NCI-H446 treated with DMSO at 0.1 percent for 48 hours (cell line): ENCODE data around the gene KLHDC7B.
"Not testable (repeated sequence)": the region's sequence is repeated elsewhere in the genome, so short reads cannot be mapped to it uniquely, and the experiment has no call there.

Experiments used
- DNase-seq: peaks from one replicate; lab custom pipeline; 2025; lab: John Stamatoyannopoulos, UW

KLHDC7B gene

DNA sequence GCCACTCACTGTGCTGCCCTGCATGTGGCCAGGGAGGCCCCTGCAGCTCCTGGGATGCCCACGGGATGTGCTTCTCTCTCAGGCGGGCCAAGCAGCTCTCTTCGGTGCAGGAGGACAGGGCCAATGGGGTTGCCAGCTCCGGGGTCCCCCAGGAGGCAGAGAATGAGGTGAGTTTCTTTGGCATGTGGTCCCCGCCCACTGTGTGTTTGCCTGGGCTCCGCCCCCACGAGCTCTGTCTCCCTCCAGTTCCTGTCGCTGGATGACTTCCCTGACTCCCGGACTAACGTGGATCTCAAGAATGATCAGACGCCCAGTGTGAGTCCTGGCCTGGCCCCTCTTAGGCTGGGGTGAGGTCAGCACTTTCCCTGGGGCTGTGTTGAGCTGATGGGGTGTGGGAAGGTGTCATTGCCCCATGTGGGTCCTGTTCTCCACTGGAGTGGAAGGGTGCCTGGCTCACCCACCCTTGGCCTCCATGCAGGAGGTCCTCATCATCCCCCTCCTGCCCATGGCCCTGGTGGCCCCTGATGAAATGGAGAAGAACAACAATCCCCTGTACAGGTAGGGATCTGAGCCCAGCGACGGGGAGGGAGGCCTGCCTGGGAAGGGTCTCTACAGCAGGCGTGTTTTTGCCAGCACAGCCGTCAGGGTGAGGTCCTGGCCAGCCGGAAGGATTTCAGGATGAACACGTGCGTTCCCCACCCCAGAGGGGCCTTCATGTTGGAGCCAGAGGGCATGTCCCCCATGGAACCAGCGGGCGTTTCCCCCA lies 28.0 kb upstream of the KLHDC7B start:
- no peak for DNase-seq

DNA sequence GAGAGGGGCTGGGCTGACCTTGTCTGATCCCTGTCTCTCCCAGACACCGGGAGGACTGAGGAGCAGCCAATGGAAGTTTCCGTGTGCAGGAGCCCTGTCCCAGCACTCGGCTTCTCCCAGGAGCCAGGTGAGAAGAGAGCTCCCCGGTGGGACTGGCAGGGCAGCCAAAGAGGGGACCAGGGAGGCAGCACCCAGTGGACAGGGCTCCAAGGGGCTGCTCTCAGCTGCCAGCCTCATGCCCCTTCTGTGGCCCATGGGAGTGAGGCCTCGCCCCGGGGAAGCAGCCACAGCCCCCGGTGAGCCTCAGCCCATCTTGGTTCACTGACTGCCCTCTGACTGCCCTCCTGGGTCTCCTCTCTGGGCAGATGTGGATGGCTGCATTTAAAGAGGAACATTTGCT lies 27.1 kb upstream of the KLHDC7B start:
- DNase-seq = no peak

DNA sequence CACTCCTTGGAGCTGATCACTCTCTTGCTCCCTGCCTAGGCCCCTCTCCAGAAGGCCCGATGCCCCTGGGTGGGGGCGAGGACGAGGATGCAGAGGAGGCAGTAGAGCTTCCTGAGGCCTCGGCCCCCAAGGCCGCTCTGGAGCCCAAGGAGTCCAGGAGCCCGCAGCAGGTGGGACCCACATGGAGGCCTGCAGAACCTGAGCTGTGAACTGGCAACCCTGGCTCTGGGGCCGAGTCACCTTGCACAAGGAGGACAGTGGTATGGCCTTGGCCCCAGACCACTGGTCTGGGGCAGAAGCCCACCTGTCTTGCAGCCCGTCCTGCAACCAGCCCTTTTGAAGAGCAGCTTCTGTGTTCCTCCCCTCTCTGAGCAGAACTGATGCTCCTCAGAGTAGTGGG lies 26.5 kb upstream of the KLHDC7B start:
- DNase-seq = no peak

DNA sequence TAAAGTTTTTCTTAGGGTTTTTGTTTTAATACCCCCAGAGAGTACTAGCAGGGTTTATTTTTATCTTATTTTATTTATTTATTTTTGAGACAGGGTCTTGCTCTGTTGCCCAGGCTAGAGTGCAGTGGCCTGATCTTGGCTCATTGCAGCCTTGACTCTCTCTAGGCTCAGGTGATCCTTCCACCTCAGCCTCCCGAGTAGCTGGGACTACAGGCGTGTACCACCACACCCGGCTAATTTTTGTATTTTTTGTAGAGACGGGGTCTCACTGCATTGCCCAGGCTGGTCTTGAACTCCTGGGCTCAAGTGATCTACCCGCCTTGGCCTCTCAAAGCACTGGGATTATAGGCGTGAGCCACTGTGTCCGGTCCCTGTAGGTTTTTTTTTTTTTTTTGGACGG lies 25.5 kb upstream of the KLHDC7B start:
- not testable (repeated sequence) for DNase-seq

DNA sequence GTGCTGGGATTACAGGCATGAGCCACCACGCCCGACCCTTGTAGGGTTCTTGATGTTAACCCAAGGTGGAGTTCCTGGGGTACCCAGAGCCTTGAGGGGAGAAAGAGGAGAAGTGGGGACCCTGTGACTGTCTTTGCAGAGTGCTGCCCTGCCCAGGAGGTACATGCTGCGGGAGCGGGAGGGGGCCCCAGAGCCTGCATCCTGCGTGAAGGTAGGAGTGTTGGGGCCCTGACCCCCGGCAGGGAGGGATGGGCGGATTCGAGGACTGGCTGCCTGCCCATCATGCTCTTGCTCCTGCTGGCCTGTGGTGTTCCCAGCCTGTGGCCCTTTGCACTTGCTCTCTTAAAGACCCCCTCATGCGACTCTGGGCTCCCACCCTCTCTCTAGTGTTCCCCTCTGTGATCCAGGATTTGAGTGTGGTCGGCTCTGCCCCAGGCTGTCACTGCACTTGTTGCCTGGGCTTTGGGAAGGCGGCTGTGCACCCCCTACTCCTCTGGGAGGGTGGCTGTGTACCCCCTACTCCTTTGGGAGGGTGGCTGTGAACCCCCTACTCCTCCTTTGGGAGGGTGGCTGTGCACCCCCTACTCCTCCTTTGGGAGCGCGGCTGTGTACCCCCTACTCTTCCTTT lies 24.8 kb upstream of the KLHDC7B start:
- no peak for DNase-seq

DNA sequence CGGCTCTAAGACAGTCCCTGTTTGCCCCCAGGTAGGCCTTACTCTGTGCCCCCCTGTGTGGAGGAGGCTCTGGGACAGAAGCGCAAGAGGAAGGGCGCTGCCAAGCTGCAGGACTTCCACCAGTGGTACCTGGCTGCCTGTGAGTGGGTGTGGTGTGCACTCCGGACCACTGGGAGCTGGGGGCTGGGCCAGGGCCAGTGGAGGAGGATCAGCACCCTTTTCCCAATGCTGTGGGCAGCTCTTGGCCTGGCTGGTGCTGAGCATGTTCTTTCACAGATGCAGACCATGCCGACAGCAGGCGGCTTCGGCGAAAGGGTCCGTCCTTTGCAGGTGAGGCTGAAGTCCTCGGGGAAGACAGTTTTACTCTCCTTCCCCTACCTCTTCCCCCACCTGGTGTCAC lies 24.0 kb upstream of the KLHDC7B start:
- DNase-seq = no peak

DNA sequence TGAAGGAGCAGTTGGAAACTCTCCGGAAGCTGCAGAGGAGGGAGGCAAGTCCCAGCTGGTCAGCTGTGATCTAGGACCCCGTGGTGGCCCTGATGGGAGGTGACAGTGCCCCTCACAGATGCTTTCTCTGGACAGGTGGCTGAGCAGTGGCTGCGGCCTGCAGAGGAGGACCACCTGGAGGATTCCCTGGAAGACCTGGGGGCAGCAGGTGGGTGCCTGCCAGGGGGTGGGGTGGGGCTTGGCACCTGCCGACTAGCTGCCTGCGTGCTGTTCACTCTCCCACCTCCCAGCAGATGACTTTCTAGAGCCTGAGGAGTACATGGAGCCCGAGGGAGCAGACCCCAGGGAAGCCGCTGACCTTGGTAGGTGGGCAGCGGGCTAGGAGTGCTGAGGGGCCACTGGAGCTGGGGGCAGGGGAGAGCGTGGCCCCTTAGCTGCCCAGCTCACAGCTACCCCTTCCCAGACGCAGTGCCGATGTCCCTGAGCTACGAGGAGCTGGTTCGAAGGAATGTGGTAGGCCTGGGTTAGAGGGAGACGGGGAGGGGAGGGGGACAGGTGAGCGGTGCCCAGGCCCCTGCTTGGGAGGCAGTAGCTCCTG lies 23.4 kb upstream of the KLHDC7B start:
- no peak for DNase-seq

DNA sequence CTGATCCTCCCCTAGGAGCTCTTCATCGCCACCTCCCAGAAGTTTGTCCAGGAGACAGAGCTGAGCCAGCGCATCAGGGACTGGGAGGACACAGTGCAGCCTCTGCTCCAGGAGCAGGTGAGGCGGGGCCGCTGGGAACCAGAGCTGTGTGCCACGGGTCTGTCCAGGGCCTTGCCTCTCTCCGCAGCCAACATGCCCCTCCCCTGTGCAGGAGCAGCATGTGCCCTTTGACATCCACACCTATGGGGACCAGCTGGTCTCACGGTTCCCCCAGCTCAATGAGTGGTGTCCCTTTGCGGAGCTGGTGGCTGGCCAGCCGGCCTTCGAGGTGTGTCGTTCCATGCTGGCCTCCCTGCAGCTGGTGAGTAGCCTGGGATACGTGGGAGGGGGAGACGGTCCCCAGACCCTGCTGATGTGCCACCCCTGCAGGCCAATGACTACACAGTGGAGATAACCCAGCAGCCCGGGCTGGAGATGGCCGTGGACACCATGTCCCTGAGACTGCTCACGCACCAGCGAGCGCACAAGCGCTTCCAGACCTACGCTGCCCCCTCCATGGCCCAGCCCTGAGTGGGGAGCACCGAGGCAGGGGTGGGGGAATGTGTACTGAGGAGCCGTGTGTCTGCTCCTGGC lies 22.8 kb upstream of the KLHDC7B start:
- DNase-seq = no peak

DNA sequence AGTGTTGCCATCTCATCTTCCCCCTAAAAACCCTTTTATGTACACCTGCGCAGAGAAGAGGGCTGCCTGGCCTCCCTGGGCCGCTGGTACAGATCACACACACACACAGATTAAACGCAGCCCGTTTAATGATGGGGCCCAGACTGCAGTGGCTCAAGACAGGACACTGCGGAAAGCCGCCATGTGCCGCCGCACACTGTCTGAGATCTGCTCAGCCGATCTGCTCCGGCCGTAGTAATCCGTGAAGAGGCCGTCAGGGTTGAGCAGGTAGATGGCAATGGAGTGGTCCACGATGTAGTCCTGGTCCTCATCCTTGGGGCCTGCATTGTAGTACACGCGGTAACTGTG lies 22.3 kb upstream of the KLHDC7B start:
- no peak for DNase-seq

DNA sequence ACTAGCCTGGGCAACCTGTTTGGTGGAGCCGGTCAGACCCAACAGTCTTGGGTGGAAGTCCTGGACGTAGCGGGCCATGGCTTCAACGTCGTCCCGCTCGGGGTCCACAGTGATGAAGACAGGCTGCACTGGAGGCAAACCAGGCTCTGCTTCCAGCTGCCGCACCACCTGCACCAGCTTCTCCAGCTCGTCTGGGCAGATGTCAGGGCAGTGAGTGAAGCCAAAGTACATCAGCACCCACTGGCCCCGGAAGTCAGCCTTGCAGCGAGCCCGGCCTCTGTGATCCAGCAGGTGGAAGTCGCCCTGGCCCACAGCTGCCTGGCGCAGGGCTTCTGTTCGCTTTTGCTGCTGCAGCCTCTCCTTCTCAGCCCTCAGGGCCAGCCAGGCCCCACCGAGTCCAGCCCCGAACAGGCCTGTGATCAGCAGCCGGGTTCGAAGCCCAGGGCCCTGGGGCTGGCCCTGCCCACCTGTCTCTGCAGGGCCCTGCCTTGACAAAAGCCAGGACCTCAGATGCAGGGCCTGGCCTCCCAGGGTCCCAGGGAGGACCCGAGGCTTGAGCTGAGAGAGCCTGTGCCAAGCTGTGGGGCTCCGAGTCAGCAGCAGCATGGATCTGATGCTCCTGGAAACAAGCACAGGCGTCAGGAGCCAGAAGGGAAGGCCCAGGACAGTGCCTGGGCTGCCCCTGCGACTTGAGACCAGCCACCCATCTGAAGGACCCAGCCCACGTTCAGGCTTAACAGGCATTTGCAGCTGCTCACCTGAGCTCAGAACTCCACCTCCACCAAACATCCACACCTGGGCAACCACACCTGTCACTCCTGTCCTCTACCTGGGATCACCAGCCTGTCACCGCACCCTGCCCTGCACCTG lies 21.7 kb upstream of the KLHDC7B start:
- no peak for DNase-seq

DNA sequence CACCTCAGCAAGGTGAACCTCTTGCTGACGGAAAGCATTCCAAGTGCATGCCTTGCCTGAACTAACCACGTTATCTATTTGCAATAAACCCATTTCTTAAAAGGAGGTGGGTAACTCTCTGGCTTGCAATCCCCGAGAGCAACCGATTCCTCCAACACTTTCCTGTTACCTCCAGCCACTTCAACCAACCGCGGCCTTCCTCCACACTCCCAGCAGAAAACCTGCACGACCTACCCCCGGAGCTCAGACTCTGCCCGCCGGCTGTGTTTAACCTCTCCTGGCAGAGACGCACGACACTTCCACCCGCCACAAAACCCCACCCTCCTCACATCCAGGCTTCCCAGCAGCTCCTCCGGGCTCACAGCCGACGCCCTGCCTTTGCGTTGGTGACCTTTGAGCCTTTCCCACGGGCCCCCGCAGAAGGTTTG lies 21.0 kb upstream of the KLHDC7B start:
- no peak for DNase-seq

DNA sequence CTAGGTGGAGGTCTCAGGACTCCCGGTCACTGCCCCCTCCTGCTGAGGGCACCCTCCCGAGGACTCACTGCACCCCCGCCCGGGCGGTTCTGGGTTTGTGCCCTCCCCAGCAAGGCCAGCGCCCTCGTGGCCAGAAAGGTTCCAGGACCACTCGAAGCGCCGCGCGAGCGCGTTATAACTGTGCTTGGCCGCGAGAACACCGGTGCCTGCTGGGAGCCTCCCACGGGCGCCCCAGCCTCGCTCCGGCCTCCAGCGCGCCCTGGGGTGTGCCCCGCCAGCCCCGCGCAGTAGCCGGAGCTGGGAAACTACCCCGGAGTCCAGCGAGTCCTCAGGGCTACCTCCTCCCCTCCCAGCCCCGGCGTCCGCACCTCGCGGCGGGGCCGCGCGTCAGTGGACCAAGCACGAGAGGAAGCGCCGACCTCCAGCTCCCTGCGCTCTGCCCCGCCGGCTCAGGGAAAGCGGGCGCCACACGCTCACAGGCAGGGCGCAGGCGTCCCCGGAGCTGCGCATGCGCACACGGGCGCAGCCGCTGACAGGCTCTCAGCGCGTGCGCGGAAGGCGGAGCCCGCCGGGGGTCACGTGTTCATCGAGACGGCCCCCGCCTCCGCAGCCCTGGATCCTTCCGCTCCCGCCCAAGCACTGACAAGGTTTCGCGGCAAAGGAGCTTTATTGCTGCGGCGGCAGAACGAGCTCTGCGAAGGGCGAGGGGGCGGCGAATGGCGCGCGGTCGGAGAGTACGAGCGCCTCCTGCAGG lies 20.4 kb upstream of the KLHDC7B start, which contains the start of gene SCO2:
Gene SCO2, minus strand, starts transcription at position 495 of the 754 bp plus-strand sequence. CDS start 1,187 bp downstream, outside the sequence.
- peak; percentile 90 for DNase-seq

DNA sequence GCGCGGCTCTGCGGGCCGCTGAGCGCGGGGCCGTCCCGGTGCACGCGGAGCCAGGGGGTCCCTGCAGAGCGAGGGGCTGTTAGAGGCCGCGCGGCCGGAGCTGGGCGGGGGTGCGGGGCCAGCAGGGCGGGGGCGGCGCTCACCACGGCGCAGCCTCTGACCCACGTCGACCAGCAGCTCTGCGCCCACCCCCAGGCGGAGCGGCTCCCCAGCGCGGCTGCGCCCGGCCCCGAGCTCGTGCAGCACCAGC lies 19.9 kb upstream of the KLHDC7B start:
- no peak for DNase-seq

DNA sequence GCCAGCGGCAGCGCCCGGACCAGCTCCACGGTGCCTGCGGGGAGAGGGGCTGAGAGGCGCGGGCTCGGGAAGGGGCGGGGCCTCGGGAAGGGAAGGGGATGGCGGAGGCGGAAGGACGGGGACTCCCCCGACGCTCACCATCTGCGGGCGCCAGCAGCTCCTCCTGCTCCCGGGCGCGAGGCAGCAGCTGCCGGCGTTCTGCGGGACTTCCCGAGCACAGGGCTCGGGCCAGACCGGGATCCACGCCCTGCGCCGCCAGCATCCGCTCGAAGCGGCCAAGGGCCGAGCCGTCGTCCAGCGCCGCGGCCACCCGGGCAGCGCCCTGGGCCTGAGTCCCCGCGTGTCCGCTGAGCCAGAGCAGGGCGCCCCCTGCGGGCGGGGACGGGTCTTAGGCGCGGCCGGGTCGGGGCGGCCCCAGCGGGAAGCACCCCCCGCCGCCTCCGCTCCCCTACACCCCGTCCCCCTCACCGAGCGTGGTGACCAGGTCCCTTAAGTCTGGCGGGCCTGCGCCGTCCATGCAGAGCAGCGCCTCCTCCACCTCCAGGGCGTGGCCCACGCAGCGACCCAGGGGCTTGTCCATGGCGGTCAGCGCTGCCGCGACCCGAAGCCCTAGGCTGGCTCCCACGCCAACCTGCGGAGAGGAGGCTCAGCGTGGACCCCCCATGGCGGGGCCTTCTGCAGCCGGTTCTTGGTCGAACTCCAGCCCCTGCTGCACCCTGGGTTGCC lies 19.4 kb upstream of the KLHDC7B start:
- peak; percentile 59 for DNase-seq

DNA sequence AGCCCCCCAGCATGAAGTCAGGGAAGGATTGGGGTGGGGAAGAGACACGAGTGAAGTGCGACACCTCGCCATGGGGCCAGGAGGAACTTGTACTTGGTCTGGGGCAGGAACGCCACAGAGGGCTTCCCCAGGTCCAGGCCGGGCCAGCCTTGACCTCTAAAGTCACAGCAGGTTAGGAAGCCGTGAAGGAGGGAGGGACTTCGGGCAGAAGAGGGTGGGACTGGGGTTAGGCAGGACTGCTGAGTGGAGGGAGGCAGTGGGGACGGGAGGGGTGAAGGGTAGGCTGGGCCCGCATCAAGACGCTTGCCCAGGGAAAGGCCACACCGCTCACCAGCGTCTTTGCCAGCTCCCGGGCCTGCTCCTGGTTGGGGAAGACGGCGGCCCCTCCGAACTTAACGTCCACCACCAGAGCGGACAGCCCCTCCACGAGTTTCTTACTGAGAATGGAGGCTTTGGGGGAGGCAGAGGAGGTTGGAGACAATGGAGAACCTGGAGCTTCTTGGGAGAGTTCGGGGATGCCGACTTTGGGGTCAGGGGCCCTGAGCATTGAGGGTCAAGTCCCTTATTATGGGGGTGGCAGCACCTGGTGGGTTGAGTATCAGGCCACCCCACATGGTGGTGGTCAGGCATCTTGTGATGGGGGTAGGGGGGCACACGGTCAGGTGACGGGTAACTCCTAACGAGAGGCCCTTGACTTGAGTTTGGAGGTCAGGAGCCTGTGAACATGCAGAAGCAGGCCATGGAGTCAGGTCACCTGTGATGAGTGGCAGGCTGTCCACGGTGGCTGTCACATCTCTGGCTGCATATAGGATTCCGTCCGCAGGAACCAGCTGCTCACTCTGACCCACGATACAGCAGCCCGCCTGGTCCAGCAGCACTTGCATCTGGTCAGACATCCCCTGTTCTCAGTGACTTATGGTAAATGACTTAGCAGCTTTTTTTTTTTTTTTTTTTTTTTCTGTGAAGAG lies 18.6 kb upstream of the KLHDC7B start:
- DNase-seq = no peak

DNA sequence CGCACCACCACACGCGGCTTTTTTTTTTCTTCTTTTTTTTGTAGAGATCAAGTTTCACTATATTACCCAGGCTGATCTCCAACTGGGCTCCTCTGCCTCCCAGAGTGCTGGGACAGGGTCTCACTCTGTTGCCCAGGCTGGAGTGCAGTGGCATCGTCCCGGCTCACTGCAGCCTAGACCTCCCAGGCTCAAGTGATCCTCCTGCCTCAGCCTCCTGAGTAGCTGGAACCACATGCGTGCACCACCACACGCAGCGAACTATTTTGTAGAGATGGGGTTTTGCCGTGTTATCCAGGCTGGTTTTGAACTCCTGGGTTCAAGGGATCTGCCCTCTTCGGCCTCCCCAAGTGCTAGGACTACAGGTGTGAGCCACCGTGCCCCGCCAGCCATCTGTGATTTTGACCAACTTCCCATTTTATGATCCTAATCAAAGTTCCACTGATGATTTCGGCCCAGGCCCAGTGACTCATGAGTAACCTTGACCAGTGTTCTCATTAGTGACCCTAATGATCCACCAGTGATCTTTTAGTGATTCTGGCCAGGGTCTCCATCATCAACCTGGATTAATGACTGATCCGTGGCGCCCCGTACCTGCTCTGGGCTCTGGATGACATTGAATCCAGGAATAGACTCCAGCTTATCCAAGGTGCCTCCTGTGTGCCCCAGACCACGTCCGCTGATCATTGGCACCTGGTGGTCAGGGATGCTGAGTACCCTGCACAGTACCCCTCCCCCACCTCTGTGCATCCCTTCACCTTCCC lies 17.6 kb upstream of the KLHDC7B start:
- DNase-seq = no peak

DNA sequence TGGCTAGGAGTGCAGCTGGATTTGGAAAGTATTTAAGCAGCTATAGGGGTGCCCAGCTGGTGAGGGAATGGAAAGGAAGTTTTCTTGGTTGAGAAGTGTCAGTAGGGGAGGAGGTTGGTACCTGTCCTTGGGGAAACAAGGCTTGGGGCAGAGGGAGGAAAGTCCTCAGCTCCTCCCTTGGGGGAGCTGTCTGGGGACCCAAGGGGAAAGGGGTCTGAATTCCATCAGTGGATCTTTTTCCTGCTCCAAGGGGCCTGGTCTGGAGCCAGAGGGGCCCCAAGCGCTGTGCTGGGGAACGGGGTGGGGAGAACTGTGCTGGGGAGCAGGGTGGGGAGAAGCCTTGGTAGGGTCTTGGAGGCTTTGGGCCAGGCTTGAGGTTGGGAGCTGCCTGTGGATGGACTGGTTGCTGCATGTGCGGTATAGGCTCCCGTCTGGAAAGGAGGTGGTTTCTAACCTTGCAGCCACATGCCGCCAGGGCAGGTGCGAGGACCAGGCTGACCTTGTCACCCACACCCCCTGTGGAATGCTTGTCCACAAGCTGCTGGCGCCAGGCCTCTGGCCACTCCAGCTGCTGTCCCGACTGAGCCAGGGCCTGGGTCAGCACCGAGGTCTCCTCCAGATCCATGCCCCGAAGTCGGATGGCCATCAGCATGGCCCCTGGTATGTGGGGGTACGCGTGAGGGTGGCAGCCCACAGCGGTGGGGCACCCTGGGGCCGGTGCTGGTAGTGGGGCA lies 16.9 kb upstream of the KLHDC7B start:
- DNase-seq = no peak

DNA sequence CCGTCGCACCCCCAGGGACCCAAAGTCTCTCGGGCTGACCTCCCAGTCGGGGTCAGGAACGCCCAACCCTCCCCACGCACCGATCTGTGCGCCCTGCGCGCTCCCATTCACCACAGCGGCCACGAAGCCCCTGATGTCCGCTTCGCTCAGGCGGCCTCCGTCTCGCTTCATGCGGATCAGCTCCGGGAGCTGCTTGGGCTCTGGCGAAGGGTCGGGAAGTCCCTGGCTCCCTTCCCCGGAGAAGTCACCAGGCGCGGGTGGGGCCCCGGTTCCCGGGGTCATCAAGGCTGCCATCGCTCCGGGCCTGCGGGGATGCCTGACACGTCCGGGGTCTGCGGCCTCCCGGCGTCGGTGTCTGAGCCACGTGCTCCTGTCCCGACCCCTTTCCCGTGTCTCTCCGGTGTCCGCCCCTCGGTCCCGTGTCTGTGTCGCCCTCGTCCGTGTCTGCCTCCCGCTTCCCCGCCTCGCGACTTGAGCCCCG lies 16.2 kb upstream of the KLHDC7B start:
- DNase-seq = no peak
